Small intestine (tissue), 7 donors: ENCODE measurements around the gene KAZALD1. TPM values are rescaled to one million over a fixed set of nuclear protein-coding genes. Genes with fewer than 3 reads are reported as not detected.

Source experiments
- DNase-seq, 2 donors: peaks; one replicate each; pipeline versions ENCODE4 v3.0.0 to v3.0.0-alpha.2; 2013
- FAIRE-seq: peaks from 2 replicates; lab custom pipeline; 2012; peaks lifted over from hg19 to GRCh38; lab: Jason Lieb, UNC
- H3K27ac ChIP-seq, 3 donors: one replicate each; pipeline ENCODE4 v1.5.1; 2013; ENCODE audit warnings: low read length in 2 of 3, mild to moderate bottlenecking in 2 of 3, control low read depth in 1 of 3, inconsistent platforms in 1 of 3, low read depth in 1 of 3, moderate library complexity in 1 of 3
- H3K27me3 ChIP-seq, 3 donors: one replicate each; pipeline ENCODE4 v1.6.1; 2013; ENCODE audit warnings: low read length in 3 of 3, inconsistent platforms in 1 of 3; ENCODE audit not compliant: control insufficient read depth in 3 of 3, insufficient read depth in 3 of 3
- H3K36me3 ChIP-seq, 3 donors: one replicate each; pipeline ENCODE4 v1.6.1; 2013; ENCODE audit warnings: low read length in 3 of 3, inconsistent platforms in 1 of 3, low read depth in 1 of 3, mild to moderate bottlenecking in 1 of 3, moderate library complexity in 1 of 3; ENCODE audit not compliant: control insufficient read depth in 3 of 3, insufficient read depth in 2 of 3
- H3K4me1 ChIP-seq, 3 donors: one replicate each; pipeline ENCODE4 v1.6.1; 2013; ENCODE audit warnings: low read length in 2 of 3, inconsistent platforms in 1 of 3, low read depth in 1 of 3, mild to moderate bottlenecking in 1 of 3, moderate library complexity in 1 of 3; ENCODE audit not compliant: control insufficient read depth in 3 of 3, insufficient read depth in 2 of 3
- H3K4me3 ChIP-seq, 3 donors: one replicate each; pipeline ENCODE4 v1.5.1; 2013; ENCODE audit warnings: low read length in 3 of 3, control low read depth in 1 of 3, inconsistent platforms in 1 of 3, low read depth in 1 of 3, mild to moderate bottlenecking in 1 of 3, moderate library complexity in 1 of 3
- H3K9me3 ChIP-seq, 2 donors: one replicate each; pipeline ENCODE4 v1.6.1; 2013; ENCODE audit warnings: low read depth in 1 of 2, low read length in 1 of 2; ENCODE audit not compliant: control insufficient read depth in 2 of 2, insufficient read depth in 1 of 2
- WGBS, 3 donors: extraction: QIAGEN DNeasy Blood & Tissue Kit; methylation state at CpG; one replicate each; pipeline ENCODE4 v1.1.7; 2013; 5-methylcytosine and 5-hydroxymethylcytosine counted together
- polyA plus RNA-seq, 4 donors: library from polyadenylated mRNA; stranded (reverse) in 3 of 4; unstranded in 1 of 4; fragments of 200-250 nt in 3 of 4; fragments of 120-200 nt in 1 of 4; gene quantifications; one replicate each; pipeline versions ENCODE4 v1.2.1 to v1.2.3, GENCODE V29; 2013
- donor health status: healthy with polysubstance abuse.
- donor health status: control.
- donor health status: control.
- donor health status: Bipolar disorder and iron deficiency.
- donor health status: healthy.

The KAZALD1 gene
- polyA plus RNA-seq, 4 donors: 8.1 to 76.0 (median 33.1) TPM

- Histone ChIP-seq H3K27me3 (no peaks in the 10 kb centered on the region), H3K36me3 (no peaks in the 10 kb centered on the region), H3K27ac (peak overlapping the region in 1 of 3 donors; percentile 68), H3K9me3 (no peaks in the 10 kb centered on the region), H3K4me1 (peaks cover 0 to 38% (median 0%) of the 10 kb centered on the region in 3 donors), H3K4me3 (no peak overlapping the region)
- DNase-seq (peak in 1 of 2 donors; percentile 82), FAIRE-seq (no peak)
- WGBS, 3 donors: 72 to 88% (median 74%) methylated on average over 4 of the region's 4 CpGs
These were observed 5.2 kb upstream of the KAZALD1 start for GRCh38 chr10:101056365-101057151.

- Histone ChIP-seq H3K36me3 (peaks cover 0 to 8% (median 0%) of the 10 kb centered on the region in 3 donors), H3K4me3 (peak overlapping the region; percentile 76 to 93 (median 84)), H3K27ac (peak overlapping the region; percentile 95 to 100 (median 99)), H3K9me3 (no peaks in the 10 kb centered on the region), H3K27me3 (peaks cover 0 to 3% (median 0%) of the 10 kb centered on the region in 3 donors), H3K4me1 (peaks cover 0 to 54% (median 6%) of the 10 kb centered on the region in 3 donors)
- FAIRE-seq (no peak), DNase-seq (peak; percentile 97 to 98)
- 0% methylated on average over 37 of the region's 37 CpGs for WGBS, 3 donors
These were observed 1.5 kb upstream of the KAZALD1 start for GRCh38 chr10:101060036-101060950.

DNA sequence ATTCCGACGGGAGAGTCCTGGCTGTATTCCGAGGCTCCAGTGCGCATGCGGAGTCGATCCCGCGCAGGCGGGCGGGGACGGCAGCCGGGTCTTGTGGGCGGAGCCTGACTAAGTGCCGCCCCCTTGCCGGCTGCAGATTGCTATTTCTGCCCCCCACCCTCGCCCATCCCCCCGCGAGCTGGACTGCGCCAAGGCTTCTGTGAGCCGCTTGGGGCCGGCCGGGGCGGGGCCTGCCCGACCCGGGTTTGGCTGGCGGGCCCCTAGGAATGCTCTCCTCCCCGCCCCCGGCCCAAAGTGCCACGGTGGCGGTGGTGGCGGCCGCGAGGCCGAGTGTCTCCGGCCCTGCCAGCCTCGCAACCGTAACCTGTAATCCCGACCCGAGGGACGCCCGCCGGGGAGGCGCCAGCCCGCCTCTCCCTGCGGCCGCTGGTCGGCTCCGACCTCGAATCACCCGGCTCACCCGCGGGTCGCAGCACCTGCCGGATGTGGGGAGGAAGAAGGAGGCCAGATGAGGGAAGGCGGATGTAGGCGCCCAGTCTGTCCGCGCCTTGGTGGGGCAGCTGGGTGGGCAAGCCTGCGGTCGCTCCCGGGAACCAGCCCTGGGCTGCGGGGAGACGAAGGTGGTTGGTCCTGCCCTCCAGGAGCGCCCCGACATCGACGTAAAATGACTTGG is 702 bp upstream of the KAZALD1 start:
- Histone ChIP-seq H3K4me3 (peak overlapping the region; percentile 76 to 93 (median 84)), H3K36me3 (peaks cover 0 to 8% (median 0%) of the 10 kb centered on the region in 3 donors), H3K9me3 (no peaks in the 10 kb centered on the region), H3K4me1 (peaks cover 0 to 58% (median 6%) of the 10 kb centered on the region in 3 donors), H3K27me3 (peaks cover 0 to 3% (median 0%) of the 10 kb centered on the region in 3 donors), H3K27ac (peak overlapping the region; percentile 95 to 100 (median 99))
- peak; percentile 94 to 98 for DNase-seq
- WGBS, 3 donors: 0 to 1% (median 0%) methylated on average over 45 to 67 of the region's 67 CpGs
- FAIRE-seq: no peak

DNA sequence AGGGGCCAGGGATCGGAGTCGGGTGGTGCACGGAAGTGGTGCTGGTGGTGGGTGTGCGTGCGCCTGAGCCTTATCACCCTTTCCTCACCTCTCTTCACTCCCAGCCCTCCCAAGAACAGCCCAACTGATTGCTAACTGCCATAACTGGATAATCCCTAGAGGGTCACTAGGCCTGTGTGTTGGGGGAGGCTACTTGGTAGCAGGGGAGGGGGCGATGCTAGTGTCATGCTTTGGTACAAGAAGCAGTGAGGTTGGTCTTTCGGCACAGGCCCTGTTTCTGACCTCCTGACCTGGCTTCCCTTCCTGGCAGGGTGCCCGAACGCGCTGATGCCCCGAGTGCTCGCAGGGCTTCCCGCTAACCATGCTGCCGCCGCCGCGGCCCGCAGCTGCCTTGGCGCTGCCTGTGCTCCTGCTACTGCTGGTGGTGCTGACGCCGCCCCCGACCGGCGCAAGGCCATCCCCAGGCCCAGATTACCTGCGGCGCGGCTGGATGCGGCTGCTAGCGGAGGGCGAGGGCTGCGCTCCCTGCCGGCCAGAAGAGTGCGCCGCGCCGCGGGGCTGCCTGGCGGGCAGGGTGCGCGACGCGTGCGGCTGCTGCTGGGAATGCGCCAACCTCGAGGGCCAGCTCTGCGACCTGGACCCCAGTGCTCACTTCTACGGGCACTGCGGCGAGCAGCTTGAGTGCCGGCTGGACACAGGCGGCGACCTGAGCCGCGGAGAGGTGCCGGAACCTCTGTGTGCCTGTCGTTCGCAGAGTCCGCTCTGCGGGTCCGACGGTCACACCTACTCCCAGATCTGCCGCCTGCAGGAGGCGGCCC is 652 bp downstream of the KAZALD1 start:
- FAIRE-seq (no peak), DNase-seq (peak; percentile 86 to 89)
- peaks cover 0 to 8% (median 0%) of the 10 kb centered on the region in 3 donors for H3K36me3 ChIP-seq
- peaks cover 0 to 56% (median 6%) of the 10 kb centered on the region in 3 donors for H3K4me1 ChIP-seq
- peak overlapping the region; percentile 12 to 84 (median 76) for H3K4me3 ChIP-seq
- H3K27ac ChIP-seq: peak overlapping the region; percentile 95 to 100 (median 99)
- WGBS, 3 donors: 7 to 8% (median 7%) methylated on average over 57 to 63 of the region's 63 CpGs
- H3K9me3 ChIP-seq: no peaks in the 10 kb centered on the region
- H3K27me3 ChIP-seq: peaks cover 0 to 3% (median 0%) of the 10 kb centered on the region in 3 donors

- Histone ChIP-seq H3K27ac (peak overlapping the region; percentile 25 to 99 (median 95)), H3K9me3 (no peaks in the 10 kb centered on the region), H3K36me3 (peaks cover 0 to 8% (median 0%) of the 10 kb centered on the region in 3 donors), H3K4me1 (peaks cover 0 to 56% (median 6%) of the 10 kb centered on the region in 3 donors), H3K27me3 (peaks cover 0 to 3% (median 0%) of the 10 kb centered on the region in 3 donors), H3K4me3 (peak overlapping the region in 2 of 3 donors; percentile 76 to 84)
- FAIRE-seq: no peak
- DNase-seq: no peak
- 13 to 19% (median 16%) methylated on average over 15 to 19 of the region's 19 CpGs for WGBS, 3 donors
These were observed 1.3 kb downstream of the KAZALD1 start for GRCh38 chr10:101063050-101063525.

- Histone ChIP-seq H3K9me3 (no peaks in the 10 kb centered on the region), H3K27ac (peak overlapping the region in 1 of 3 donors; percentile 95), H3K27me3 (peaks cover 0 to 3% (median 0%) of the 10 kb centered on the region in 3 donors), H3K4me1 (peaks cover 0 to 56% (median 6%) of the 10 kb centered on the region in 3 donors), H3K4me3 (peak overlapping the region in 1 of 3 donors; percentile 84), H3K36me3 (peaks cover 0 to 8% (median 0%) of the 10 kb centered on the region in 3 donors)
- FAIRE-seq (no peak), DNase-seq (no peak)
- 56 to 71% (median 65%) methylated on average over 15 of the region's 15 CpGs for WGBS, 3 donors
These were observed 2.0 kb downstream of the KAZALD1 start for GRCh38 chr10:101063548-101064414.
